Measurements from ENCODE around the gene VAPB. TPM values are rescaled to one million over a fixed set of nuclear protein-coding genes. Genes with fewer than 3 reads are reported as not detected.

VAPB gene
- total and polyA plus RNA-seq, 2 donors from 2014 or later = 49.3 to 60.4 TPM

- Histone ChIP-seq H3K27ac (ENCODE audit: low read depth in 2 of 2, low read length in 2 of 2) (no peak overlapping the region), H3K36me3 (ENCODE audit: control insufficient read depth in 2 of 3, insufficient read depth in 3 of 3, low read length in 3 of 3) (no peaks in the 10 kb centered on the region), H3K4me3 (ENCODE audit: low read length in 3 of 3) (no peak overlapping the region), H3K9me3 (ENCODE audit: control insufficient read depth in 2 of 3, insufficient read depth in 1 of 3, low read length in 3 of 3) (peaks cover 0 to 2% (median 0%) of the 10 kb centered on the region in 3 donors), H3K4me1 (ENCODE audit: control insufficient read depth in 2 of 3, insufficient read depth in 2 of 3, low read depth in 1 of 3, low read length in 3 of 3) (no peaks in the 10 kb centered on the region), H3K27me3 (ENCODE audit: control insufficient read depth, insufficient read depth, low read length) (no peaks in the 10 kb centered on the region), H3K9ac (ENCODE audit: low read length in 3 of 3) (no peak overlapping the region)
- intact Hi-C loops (cut with DNase I) = no loop called here
- no peak for TF ChIP-seq CTCF (IDR thresholded peaks at IDR 0.05; ENCODE audit: borderline replicate concordance, extremely low read depth, insufficient read depth)
- FAIRE-seq (no peak), DNase-seq (peak in 1 of 5 donors; percentile 19)
Observed at GRCh38 chr20:58494923-58495622, 106.0 kb downstream of the VAPB start.

- no peaks in the 10 kb centered on the region for H3K36me3 ChIP-seq (ENCODE audit: control insufficient read depth in 2 of 3, insufficient read depth in 3 of 3, low read length in 3 of 3)
- intact Hi-C loops (cut with DNase I) = no loop called here
- no peak overlapping the region for H3K27ac ChIP-seq (ENCODE audit: low read depth in 2 of 2, low read length in 2 of 2)
- H3K9ac ChIP-seq (ENCODE audit: low read length in 3 of 3) = no peak overlapping the region
- H3K4me3 ChIP-seq (ENCODE audit: low read length in 3 of 3) = no peak overlapping the region
- peak in 1 of 5 donors; percentile 24 for DNase-seq
- no peaks in the 10 kb centered on the region for H3K27me3 ChIP-seq (ENCODE audit: control insufficient read depth, insufficient read depth, low read length)
- no peaks in the 10 kb centered on the region for H3K4me1 ChIP-seq (ENCODE audit: control insufficient read depth in 2 of 3, insufficient read depth in 2 of 3, low read depth in 1 of 3, low read length in 3 of 3)
- FAIRE-seq = no peak
- peaks cover 0 to 2% (median 0%) of the 10 kb centered on the region in 3 donors for H3K9me3 ChIP-seq (ENCODE audit: control insufficient read depth in 2 of 3, insufficient read depth in 1 of 3, low read length in 3 of 3)
- no peak for TF ChIP-seq CTCF (IDR thresholded peaks at IDR 0.05; ENCODE audit: borderline replicate concordance, extremely low read depth, insufficient read depth)
Observed at GRCh38 chr20:58495623-58496428, 106.8 kb downstream of the VAPB start.

GRCh38 chr20:58496429-58496769 lies 107.4 kb downstream of the VAPB start:
- Histone ChIP-seq H3K4me1 (ENCODE audit: control insufficient read depth in 2 of 3, insufficient read depth in 2 of 3, low read depth in 1 of 3, low read length in 3 of 3) (no peaks in the 10 kb centered on the region), H3K27ac (ENCODE audit: low read depth in 2 of 2, low read length in 2 of 2) (no peak overlapping the region), H3K27me3 (ENCODE audit: control insufficient read depth, insufficient read depth, low read length) (no peaks in the 10 kb centered on the region), H3K9ac (ENCODE audit: low read length in 3 of 3) (no peak overlapping the region), H3K4me3 (ENCODE audit: low read length in 3 of 3) (no peak overlapping the region), H3K9me3 (ENCODE audit: control insufficient read depth in 2 of 3, insufficient read depth in 1 of 3, low read length in 3 of 3) (peaks cover 0 to 2% (median 0%) of the 10 kb centered on the region in 3 donors), H3K36me3 (ENCODE audit: control insufficient read depth in 2 of 3, insufficient read depth in 3 of 3, low read length in 3 of 3) (no peaks in the 10 kb centered on the region)
- intact Hi-C loops (cut with DNase I) = no loop called here
- FAIRE-seq (no peak), DNase-seq (peak in 1 of 5 donors; percentile 19)
- TF ChIP-seq CTCF (IDR thresholded peaks at IDR 0.05; ENCODE audit: borderline replicate concordance, extremely low read depth, insufficient read depth) = no peak
